HepG2 (cell line): ENCODE measurements around the gene RNF123. TPM values are rescaled to one million over a fixed set of nuclear protein-coding genes. Genes with fewer than 3 reads are reported as not detected.

Source experiments
- ATAC-seq: fragments of 200-7000 bp; cut with Tn5 transposase; 3 replicates; pipeline ENCODE4 v1.9.1; 2020; ENCODE audit warnings: mild to moderate bottlenecking, moderate library complexity
- BruUV-seq: library from RNA; stranded (reverse); fragments of 400-500 nt; replicated peaks from 2 replicates; lab custom pipeline; 2021; lab: Mats Ljungman, UMichigan
- CTCF ChIA-PET: fragments of 300-600 bp; formaldehyde crosslinking; extraction: SDS; loops from one replicate; lab custom pipeline; 2021; ENCODE audit warnings: low total read pairs, inconsistent platforms, low intra/inter-chr PET ratio; lab: Yijun Ruan, JAX
- POLR2A ChIA-PET: fragments of 350-600 bp; sonication (Branson Sonifier 250); formaldehyde crosslinking; loops from one replicate; lab custom pipeline; 2020; ENCODE audit warnings: antibody characterized with exemption, inconsistent platforms; lab: Yijun Ruan, JAX
- DNase-seq: peaks from one replicate; pipeline ENCODE4 v3.0.0-alpha.2; 2015; ENCODE audit warnings: low spot score
- FAIRE-seq: peaks from 3 replicates; lab custom pipeline; 2011; peaks lifted over from hg19 to GRCh38; lab: Jason Lieb, UNC
- H2AFZ ChIP-seq: one replicate; pipeline ENCODE4 v1.6.1; 2011; ENCODE audit warnings: low read length, inconsistent platforms
- H3K27ac ChIP-seq: fragments of 300-600 bp; 3 replicates; pipeline ENCODE4 v1.8.0; 2011; ENCODE audit warnings: mixed run types, mild to moderate bottlenecking, mixed read lengths, low read length, inconsistent platforms; ENCODE audit not compliant: insufficient read depth; ENCODE audit errors: extremely low read length
- H3K27me3 ChIP-seq, 2 experiments: fragments of 200-600 bp in 1 of 2; 2 replicates in 1 of 2; 3 replicates in 1 of 2; pipeline versions ENCODE4 v1.6.0 to v1.8.0; 2011; ENCODE audit warnings: low read length in 2 of 2, mild to moderate bottlenecking in 2 of 2, moderate library complexity in 2 of 2, inconsistent platforms in 1 of 2; ENCODE audit not compliant: insufficient read depth in 2 of 2, control insufficient read depth in 1 of 2
- H3K36me3 ChIP-seq, 2 experiments: fragments of 200-600 bp in 1 of 2; replicated peaks in 1 of 2; 2 replicates in 1 of 2; 3 replicates in 1 of 2; pipeline versions ENCODE4 v1.5.1 to v1.8.0; 2011; ENCODE audit warnings: low read length in 2 of 2, inconsistent platforms in 1 of 2; ENCODE audit not compliant: insufficient read depth in 2 of 2, control insufficient read depth in 1 of 2
- H3K4me1 ChIP-seq: 2 replicates; pipeline ENCODE4 v1.5.1; 2012; ENCODE audit warnings: low read length, inconsistent platforms; ENCODE audit not compliant: insufficient read depth
- H3K4me2 ChIP-seq: 2 replicates; pipeline ENCODE4 v1.6.0; 2011; ENCODE audit warnings: low read depth, low read length, inconsistent platforms
- H3K4me3 ChIP-seq, 3 experiments: fragments of 200-600 bp in 1 of 3; sonication (generic), shearing (Covaris generic) in 1 of 3; replicated peaks in 1 of 3; 2 replicates each; pipeline ENCODE4 v1.5.1; 2011 to 2016; ENCODE audit warnings: low read length in 3 of 3, inconsistent platforms in 2 of 3, low read depth in 2 of 3, mild to moderate bottlenecking in 2 of 3, control low read depth in 1 of 3, mixed read lengths in 1 of 3; ENCODE audit not compliant: insufficient read depth in 1 of 3
- H3K79me2 ChIP-seq: one replicate; pipeline ENCODE4 v1.6.1; 2011; ENCODE audit warnings: low read length, inconsistent platforms; ENCODE audit not compliant: insufficient read depth
- H3K9ac ChIP-seq: 2 replicates; pipeline ENCODE4 v1.6.0; 2011; ENCODE audit warnings: mild to moderate bottlenecking, low read depth, low read length, inconsistent platforms; ENCODE audit not compliant: insufficient read depth
- H3K9me3 ChIP-seq: 2 replicates; pipeline ENCODE4 v1.5.1; 2012; ENCODE audit warnings: mild to moderate bottlenecking, low read length
- H4K20me1 ChIP-seq: 2 replicates; pipeline ENCODE4 v1.6.0; 2011; ENCODE audit warnings: inconsistent platforms, mild to moderate bottlenecking, low read length, moderate library complexity; ENCODE audit not compliant: insufficient read depth
- AKAP8 ChIP-seq: sonication (generic); formaldehyde crosslinking; IDR thresholded peaks from 2 replicates; pipeline ENCODE4 v1.5.1; 2020; ENCODE audit warnings: mild to moderate bottlenecking, missing genetic modification reagents
- CBX5 ChIP-seq: sonication (generic); formaldehyde crosslinking; IDR thresholded peaks from 2 replicates; pipeline ENCODE4 v1.4.0; 2020; ENCODE audit warnings: missing genetic modification reagents, borderline replicate concordance
- ESRRA ChIP-seq: sonication (generic); formaldehyde crosslinking; IDR thresholded peaks from 2 replicates; pipeline ENCODE4 v1.5.1; 2020; ENCODE audit warnings: mild to moderate bottlenecking, low read depth, missing genetic modification reagents
- ETS1 ChIP-seq: sonication (generic); formaldehyde crosslinking; IDR thresholded peaks from 2 replicates; pipeline ENCODE4 v1.4.0; 2020; ENCODE audit warnings: missing genetic modification reagents
- HNF1B ChIP-seq: sonication (generic); formaldehyde crosslinking; IDR thresholded peaks from 2 replicates; pipeline ENCODE4 v1.5.1; 2020; ENCODE audit warnings: mild to moderate bottlenecking, moderate library complexity, missing genetic modification reagents
- KAT7 ChIP-seq: IDR thresholded peaks from 2 replicates; pipeline ENCODE4 v1.6.1; 2018; ENCODE audit warnings: borderline replicate concordance, missing compliant biosample characterization
- NFIB ChIP-seq: sonication (generic); formaldehyde crosslinking; IDR thresholded peaks from 2 replicates; pipeline ENCODE4 v1.9.0; 2021; ENCODE audit warnings: missing genetic modification reagents, mild to moderate bottlenecking, borderline replicate concordance
- RARG ChIP-seq: sonication (generic); formaldehyde crosslinking; IDR thresholded peaks from 2 replicates; pipeline ENCODE4 v1.4.0; 2020; ENCODE audit warnings: low read depth, mild to moderate bottlenecking, missing genetic modification reagents
- TAF15 ChIP-seq: fragments of 200-400 bp; formaldehyde crosslinking; IDR thresholded peaks from one replicate; pipeline ENCODE4 v1.6.1; 2018; ENCODE audit warnings: mild to moderate bottlenecking, low read depth, low read length; ENCODE audit not compliant: poor library complexity, severe bottlenecking
- ZBED4 ChIP-seq: sonication (generic); formaldehyde crosslinking; IDR thresholded peaks from 2 replicates; pipeline ENCODE4 v1.4.0; 2020; ENCODE audit warnings: missing genetic modification reagents, borderline replicate concordance
- ZBTB39 ChIP-seq: sonication (generic); formaldehyde crosslinking; IDR thresholded peaks from 2 replicates; pipeline ENCODE4 v1.5.0; 2020; ENCODE audit warnings: missing genetic modification reagents
- ZFX ChIP-seq: sonication (generic); formaldehyde crosslinking; IDR thresholded peaks from 2 replicates; pipeline ENCODE4 v1.4.0; 2020; ENCODE audit warnings: mild to moderate bottlenecking, low read depth, missing genetic modification reagents, moderate library complexity
- ZNF333 ChIP-seq: sonication (generic); formaldehyde crosslinking; IDR thresholded peaks from 2 replicates; pipeline ENCODE4 v1.4.0; 2020; ENCODE audit warnings: mild to moderate bottlenecking, missing genetic modification reagents, borderline replicate concordance
- ZNF431 ChIP-seq: sonication (generic); formaldehyde crosslinking; IDR thresholded peaks from 2 replicates; pipeline ENCODE4 v1.9.0; 2022; ENCODE audit warnings: missing genetic modification reagents, low read depth, mild to moderate bottlenecking, borderline replicate concordance
- ZNF879 ChIP-seq: sonication (generic); formaldehyde crosslinking; IDR thresholded peaks from 2 replicates; pipeline ENCODE4 v1.8.1; 2023; ENCODE audit warnings: missing genetic modification reagents
- WGBS: methylation state at CpG from one replicate; pipeline ENCODE4 v1.1.6; 2017; ENCODE audit warnings: low lambda C conversion rate; 5-methylcytosine and 5-hydroxymethylcytosine counted together
- in situ Hi-C: cut with HindIII; loops from 2 replicates; pipeline ENCODE4 v1.10.0; 2017; ENCODE audit warnings: low pct_unique_long_range_greater_than_20kb; ENCODE audit not compliant: extremely low pct_ligation_motif_present
- intact Hi-C: fragments of 100-400 bp; cut with micrococcal nuclease; formaldehyde crosslinking; loops from one replicate; pipeline ENCODE4 v1.10.0; 2022; ENCODE audit not compliant: unreplicated experiment
- polyA plus RNA-seq, 8 experiments: library from polyadenylated mRNA; depleted of rRNA in 3 of 8; stranded (reverse) in 7 of 8; unstranded in 1 of 8; fragments of >200 nt; fragmentation: Illumina TruSeq in 4 of 8; extraction: Trizol in 4 of 8; gene quantifications; 2 replicates each; pipeline versions ENCODE4 v1.2.1 to v1.2.3, GENCODE V29; 2011 to 2016; ENCODE audit warnings: low read depth in 4 of 8, missing spikeins in 1 of 8, mixed read lengths in 1 of 8; ENCODE audit not compliant: insufficient read depth in 1 of 8
- total RNA-seq, 5 experiments: library from RNA; depleted of rRNA; stranded (reverse); fragments of >200 nt; fragmentation: Illumina TruSeq; extraction: Trizol; gene quantifications; 2 replicates each; pipeline ENCODE4 v1.2.3, GENCODE V29; 2016; ENCODE audit warnings: low read depth in 1 of 5

Gene RNF123
- total and polyA plus RNA-seq, 2 of the 13 experiments (the other 11 are each of a cell fraction or from before 2014, with no cell fraction given): 29.9 to 82.2 TPM

- 52% methylated on average over 5 of the region's 6 CpGs for WGBS
- FAIRE-seq (no peak), ATAC-seq (no peak), DNase-seq (no peak)
- peaks cover 15% of the 10 kb centered on the region for H3K79me2 ChIP-seq
- H3K36me3 ChIP-seq: peaks cover 0 to 4% of the 10 kb centered on the region in 2 experiments; a peak in 3 of 5 replicates
- no peaks in the 10 kb centered on the region for H3K9me3 ChIP-seq
- POLR2A ChIA-PET: interaction anchor here (1.1 to 3.3 kb wide), 3 partner anchors 18 to 148 kb away, joined by 6 to 98 read pairs (median 6); partner anchors contain the start of genes MST1 and RNF123
- peak overlapping the region; percentile 68 for H3K4me2 ChIP-seq
- no peaks in the 10 kb centered on the region for H3K27me3 ChIP-seq
- 0 out of 6 replicates have a peak overlapping the region, but pooled peaks of 1 of the 3 experiments have one; percentile 32 for H3K4me3 ChIP-seq
- H3K9ac ChIP-seq: no peak overlapping the region
- H3K4me1 ChIP-seq: peaks cover 86% of the 10 kb centered on the region
- H4K20me1 ChIP-seq: no peaks in the 10 kb centered on the region
- intact Hi-C loops (loop anchor here (1.0 to 5.0 kb wide), 4 partner anchors 64 to 217 kb away; no protein-coding TSS in a partner anchor), in situ Hi-C loops (loop anchor here (5.0 to 10.0 kb wide), 2 partner anchors 106 to 134 kb away; no protein-coding TSS in a partner anchor)
- peak overlapping the region; percentile 57 for H3K27ac ChIP-seq
- no peak overlapping the region for H2AFZ ChIP-seq
- no TSS peak for BruUV-seq
- CTCF ChIA-PET: interaction anchor here (1.2 to 2.7 kb wide), 3 partner anchors 105 to 217 kb away, joined by 5 to 31 read pairs (median 10); no protein-coding TSS in a partner anchor
- TF ChIP-seq AKAP8 (CRISPR knock-in tag) (peak; percentile 9; the same call in 1 of the 2 replicates), RARG (CRISPR knock-in tag) (peak; percentile 73; the same call in 1 of the 2 replicates), KAT7 (CRISPR knock-in tag) (no peak), ZBTB39 (CRISPR knock-in tag) (no peak), ESRRA (no peak), ZBED4 (CRISPR knock-in tag) (no peak), ETS1 (CRISPR knock-in tag) (no peak), CBX5 (CRISPR knock-in tag) (no peak), ZNF333 (CRISPR knock-in tag) (no peak), NFIB (CRISPR knock-in tag) (no peak), HNF1B (CRISPR knock-in tag) (0 out of 2 replicates have a peak, but pooled peaks have one; percentile 4), TAF15 (no peak), ZNF431 (0 out of 2 replicates have a peak, but pooled peaks have one; percentile 18), ZFX (CRISPR knock-in tag) (0 out of 2 replicates have a peak, but pooled peaks have one; percentile 13), ZNF879 (no peak)
Observed at GRCh38 chr3:49670940-49671290, 18.4 kb upstream of the RNF123 start.
